ENCODE measurements around the gene OR1M1. TPM values are rescaled to one million over a fixed set of nuclear protein-coding genes. Genes with fewer than 3 reads are reported as not detected.
A peak's percentile ranks its signal among the peaks of the same experiment; 100 is the strongest.

OR1M1 gene
- total RNA-seq, 1 donor from 2014 or later, result not detected

DNA sequence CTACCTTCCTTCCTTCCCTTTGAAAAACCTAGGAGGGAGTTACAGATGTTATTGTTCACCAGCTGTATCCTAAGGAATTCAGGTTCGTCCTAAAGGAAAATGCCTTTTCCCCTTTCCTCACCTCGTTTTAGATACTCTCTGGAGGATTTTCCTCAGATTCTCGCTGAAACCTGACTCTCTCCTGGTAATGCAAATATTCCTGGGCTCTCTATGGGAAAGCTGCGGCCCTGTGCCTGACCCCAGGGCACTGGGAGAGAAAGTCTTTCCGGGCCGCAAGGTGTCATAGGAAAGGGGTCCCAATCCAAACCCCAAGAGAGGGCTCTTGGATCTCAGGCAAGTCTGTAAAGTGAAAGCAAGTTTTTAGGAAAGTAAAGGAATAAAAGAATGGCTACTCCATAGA lies 13.1 kb upstream of the OR1M1 start:
- DNase-seq (ENCODE audit: low spot score in 2 of 2), result no peak
- no peak for FAIRE-seq

DNA sequence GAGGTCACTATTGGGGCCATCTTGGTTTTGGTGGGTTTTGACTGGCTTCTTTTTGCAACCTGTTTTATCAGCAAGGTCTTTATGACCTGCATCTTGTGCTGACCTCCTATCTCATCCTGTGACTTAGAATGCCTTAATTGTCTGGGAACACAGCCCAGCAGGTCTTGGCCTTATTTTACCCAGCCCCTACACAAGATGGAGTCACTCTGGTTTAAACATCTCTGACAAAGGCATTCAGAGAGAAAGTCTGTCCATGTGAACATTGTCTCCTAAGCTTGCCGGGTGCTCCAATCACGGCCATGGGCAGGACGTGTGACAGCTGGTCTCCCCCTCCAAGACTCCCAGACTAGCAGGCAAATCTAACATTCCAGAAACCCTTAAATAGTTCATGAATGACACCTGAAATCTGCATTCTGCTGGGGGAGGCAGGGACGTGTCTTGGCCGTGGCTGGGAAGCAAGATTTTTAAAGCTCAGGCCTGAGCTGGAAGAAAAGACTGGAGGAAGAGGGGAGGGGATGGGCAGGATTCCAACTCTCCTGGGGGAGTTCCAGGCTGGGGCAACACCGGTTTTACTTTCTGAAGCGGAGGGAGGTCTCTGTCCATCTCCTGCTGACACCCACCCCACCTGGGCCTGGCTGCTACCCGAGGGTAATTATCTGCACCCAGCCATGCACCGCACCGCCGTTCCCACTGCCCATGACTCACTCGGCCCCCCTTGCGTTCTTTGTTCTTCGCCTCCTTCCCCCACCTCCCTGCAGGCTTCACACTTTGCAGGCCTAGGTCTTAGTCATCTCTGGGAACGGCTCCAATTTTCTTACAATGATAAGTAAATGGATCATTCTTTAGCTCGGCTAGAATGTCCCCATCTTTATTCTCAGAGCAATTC lies 11.6 kb upstream of the OR1M1 start:
- FAIRE-seq (no peak), DNase-seq (ENCODE audit: low spot score in 2 of 2) (peak; percentile 22 to 76)

DNA sequence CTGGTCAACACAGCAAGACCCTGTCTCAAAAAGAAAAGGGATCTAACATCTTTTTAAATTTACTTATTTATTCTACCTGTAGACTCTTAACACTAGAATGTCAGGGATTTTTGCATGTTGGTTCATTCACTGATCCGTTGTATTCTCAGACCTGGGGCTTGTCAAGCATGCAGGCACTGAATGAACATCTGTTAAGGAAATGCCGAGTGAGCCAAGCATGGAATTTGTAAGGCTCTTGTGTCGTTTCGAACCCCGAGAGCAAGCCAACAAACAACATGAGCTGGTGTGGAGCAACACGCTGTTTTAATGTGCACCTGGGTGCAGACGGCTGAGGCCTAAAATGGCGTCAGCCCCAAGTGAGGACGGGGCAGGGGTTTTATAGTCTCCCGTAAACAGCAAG lies 10.0 kb upstream of the OR1M1 start:
- FAIRE-seq (no peak), DNase-seq (ENCODE audit: low spot score in 2 of 2) (no peak)

DNA sequence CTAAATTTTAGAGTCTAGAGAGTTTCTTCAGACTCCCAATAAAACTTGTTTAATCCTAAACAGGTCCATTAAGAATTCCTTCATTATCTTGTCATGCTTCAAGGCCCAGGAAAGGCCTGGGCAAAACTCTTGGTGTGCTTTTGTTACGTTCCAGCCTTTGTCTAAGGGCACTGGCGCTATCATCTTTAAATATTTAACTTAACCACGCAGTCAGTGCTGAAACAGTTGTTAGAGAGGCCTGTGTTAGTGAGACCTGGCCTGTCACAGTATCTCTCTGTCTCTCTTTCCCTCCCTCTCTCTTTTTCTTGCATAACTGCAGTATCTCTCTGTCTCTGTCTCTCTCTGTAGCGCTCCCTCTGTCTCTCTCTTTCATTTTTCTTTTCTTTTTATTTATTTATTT lies 8.2 kb upstream of the OR1M1 start:
- DNase-seq (ENCODE audit: low spot score in 2 of 2) (no peak), FAIRE-seq (no peak)

DNA sequence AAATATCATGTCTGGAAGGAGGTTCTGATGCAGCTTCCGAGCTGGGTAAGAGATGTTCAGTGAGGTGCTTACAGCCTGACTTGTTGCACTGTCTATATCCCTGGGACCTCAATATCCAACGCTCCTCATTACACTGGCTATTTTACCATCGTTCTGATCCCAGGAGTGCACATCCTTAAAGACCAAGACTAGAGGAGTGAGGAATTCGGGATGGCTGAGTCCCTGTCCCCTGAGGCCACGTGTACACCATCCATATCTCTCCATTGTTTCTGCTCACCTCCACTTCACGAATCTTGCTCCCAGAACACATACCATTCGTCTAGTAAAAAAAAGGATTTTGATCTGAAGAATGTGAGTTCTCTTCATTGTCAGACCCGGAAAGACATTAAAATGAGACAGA lies 20.5 kb downstream of the OR1M1 start, which contains the start of gene OR7G2:
Gene OR7G2, minus strand, starts transcription at position 101 of the 400 bp plus-strand sequence. CDS start 4,232 bp downstream, outside the sequence.
- DNase-seq (ENCODE audit: low spot score in 2 of 2) (no peak), FAIRE-seq (no peak)

DNA sequence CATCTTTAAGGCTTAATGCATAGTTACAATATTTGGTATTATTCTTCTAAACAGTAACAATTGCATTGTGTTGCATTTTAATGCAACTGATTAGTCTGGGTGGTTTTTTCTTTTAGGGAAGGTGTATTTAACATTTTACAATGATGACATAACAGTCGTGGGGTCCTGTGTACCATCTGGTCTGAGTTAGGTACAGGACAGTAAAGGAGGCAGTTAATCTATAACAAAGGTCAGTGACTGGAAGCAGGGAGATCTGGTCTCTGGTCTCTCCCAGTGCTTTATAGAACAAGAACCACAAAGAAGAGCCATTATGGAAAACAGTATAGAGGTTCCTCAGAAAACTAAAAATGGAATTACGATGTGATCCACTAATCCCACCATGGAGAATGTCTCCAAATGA lies 23.1 kb downstream of the OR1M1 start:
- FAIRE-seq (no peak), DNase-seq (ENCODE audit: low spot score in 2 of 2) (no peak)

DNA sequence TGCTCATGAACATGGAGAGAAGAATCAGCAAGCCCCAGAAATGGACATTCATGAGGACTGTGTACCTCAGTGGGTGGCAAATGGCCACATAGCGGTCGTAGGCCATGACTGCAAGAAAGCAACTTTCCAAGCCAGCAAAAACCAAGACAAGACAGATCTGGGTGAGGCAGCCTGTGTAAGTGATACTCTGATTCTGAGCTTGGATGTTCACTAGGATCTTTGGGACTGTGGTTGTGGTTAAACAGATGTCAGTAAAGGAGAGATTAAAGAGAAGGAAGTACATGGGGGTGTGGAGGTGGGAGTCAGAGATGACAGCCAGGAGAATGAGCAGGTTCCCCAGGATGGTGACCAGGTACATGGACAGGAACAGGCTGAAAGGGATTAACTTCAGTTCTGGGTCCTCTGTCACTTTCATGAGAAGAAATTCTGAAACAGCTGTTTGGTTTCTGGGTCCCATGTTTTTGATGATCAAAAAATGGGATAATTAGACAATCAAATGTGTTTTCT lies 28.5 kb downstream of the OR1M1 start, which contains the start of gene OR7G1:
Gene OR7G1, minus strand, starts transcription at position 457 of the 507 bp plus-strand sequence. Its CDS starts 0 bp downstream, at position 457.
- DNase-seq (ENCODE audit: low spot score in 2 of 2) (no peak), FAIRE-seq (no peak)

DNA sequence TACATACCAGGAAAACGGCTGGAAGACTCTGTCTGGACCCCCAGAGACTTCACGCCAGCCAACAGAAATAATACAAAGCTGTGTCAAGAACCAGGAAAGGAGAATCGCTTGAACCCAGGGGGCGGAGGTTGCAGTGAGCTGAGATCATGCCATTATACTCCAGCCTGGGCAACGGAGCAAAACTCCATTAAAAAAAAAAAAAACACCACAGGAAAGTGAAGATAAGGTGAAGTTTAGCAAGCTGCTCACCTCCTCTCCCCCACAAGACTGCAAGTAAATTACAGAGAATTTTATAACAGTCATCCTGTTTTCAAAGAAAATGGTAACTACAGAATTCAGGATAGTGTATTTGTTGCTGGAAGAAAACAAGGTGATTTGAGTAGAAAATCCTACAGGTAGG lies 29.7 kb downstream of the OR1M1 start:
- FAIRE-seq (no peak), DNase-seq (ENCODE audit: low spot score in 2 of 2) (no peak)

DNA sequence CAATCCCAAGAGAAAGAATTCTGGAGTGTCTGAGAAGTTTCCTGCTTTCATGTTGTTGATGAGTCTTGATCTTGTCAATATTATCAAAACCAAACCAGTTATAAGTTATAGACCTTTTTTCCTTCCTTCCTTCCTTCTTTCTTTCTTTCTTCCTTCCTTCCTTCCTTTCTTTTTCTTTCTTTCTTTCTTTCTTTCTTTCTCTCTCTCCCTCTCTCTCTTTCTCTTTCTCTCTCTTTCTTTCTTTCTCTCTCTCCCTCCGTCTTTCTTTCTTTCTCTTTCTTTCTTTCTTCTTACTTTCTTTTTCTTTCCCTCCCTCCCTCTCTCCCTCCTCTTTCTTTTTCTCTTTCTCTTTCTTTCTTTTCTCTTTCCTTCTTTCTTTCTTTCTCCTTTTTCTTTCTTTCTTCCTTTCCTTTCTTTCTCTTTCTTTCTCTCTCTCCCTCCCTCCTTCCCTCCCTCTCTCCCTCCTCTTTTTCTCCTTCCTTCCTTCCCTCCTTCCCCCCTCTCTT lies 40.1 kb downstream of the OR1M1 start, which contains the start of gene OR7G3:
Gene OR7G3, minus strand, starts transcription at position 51 of the 506 bp plus-strand sequence. Its CDS starts 0 bp downstream, at position 51.
- DNase-seq (ENCODE audit: low spot score in 2 of 2), result no peak
- FAIRE-seq, result no peak

DNA sequence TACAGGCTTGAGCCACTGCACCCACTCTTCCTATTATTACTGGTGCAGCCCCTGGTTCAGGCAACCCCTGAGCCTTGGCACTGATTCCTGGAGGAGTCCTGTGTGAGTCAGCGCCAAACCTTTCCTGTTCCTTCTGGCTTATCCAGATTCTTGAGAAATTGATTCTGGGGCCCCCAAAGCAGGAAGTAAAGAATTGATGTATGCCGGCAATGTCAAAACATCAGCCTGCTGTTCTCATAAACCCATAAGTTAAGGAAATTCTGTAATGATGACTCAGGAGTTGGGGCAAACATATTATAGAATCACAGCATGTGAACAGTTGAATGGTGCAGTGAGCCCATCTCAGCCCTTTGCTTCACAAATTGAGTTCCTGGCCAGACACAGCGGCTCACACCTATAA lies 41.3 kb downstream of the OR1M1 start:
- DNase-seq (ENCODE audit: low spot score in 2 of 2) (no peak), FAIRE-seq (no peak)

DNA sequence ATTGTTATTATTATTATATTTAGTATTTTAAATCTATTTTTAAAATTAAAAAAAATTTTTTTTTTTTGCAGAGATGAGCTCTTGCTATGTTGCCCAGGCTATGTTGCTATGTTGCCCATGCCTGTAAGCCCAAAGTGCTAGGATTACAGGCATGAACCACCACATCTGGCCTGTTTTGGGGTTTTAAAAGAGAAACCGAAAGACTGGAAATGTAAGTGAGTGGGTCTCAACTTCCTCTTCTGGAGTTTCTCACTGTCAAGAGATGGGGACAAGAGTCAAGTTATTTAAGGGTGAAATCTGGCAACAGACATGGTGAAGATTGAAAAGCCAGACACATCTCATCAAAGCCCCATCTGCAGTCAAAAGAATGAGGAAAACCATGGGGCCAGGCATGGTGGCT lies 44.1 kb downstream of the OR1M1 start:
- DNase-seq (ENCODE audit: low spot score in 2 of 2) (no peak), FAIRE-seq (no peak)

DNA sequence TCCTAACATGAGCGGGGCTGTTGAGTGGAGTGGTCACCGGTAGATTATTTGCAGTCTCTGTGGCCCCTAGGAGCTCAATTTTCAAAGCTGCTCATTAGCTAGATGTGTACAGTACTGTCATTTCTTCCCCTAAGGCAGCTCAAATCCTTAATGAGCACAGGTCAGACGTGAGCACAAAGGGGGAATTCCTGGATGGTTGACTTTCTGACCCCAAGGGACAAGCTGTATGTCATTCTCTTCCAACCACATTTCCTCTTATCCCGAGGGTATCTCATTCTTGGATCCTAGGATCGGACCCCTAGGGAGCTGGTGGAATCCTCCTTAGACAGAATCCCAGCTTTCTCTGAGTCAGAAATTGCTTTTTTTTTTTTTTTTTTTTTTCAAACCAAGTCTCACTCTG lies 45.6 kb downstream of the OR1M1 start:
- FAIRE-seq, result no peak

DNA sequence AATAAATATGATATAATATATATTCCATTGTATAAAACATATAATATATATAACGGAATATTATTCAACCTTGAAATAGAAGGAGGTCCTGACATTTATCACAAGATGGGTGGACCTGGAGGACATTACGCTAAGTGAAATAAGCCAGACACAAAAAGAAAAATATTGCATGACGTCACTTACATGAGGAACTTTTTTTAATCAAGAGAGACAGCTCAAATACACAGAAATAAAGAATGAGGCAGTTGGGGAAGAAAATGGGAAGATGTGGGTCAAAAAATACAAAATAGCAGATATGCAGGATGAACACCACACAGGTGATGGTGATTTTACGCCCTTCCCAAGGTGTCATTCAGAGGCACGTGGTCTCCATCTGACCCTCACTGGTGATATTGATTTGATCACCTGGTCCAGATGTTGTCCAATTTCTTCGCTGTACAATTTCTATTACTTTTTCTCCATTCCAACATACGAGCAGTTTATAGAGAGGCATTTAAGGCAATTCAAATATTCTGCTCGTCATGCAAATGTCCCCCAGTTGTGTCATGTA lies 52.8 kb downstream of the OR1M1 start:
- DNase-seq (ENCODE audit: low spot score in 2 of 2), result no peak
- peak; percentile 40 for FAIRE-seq

More for the DNA sequence above, 45.6 kb downstream of the OR1M1 start:
- no peak for DNase-seq (ENCODE audit: low spot score in 2 of 2)

DNA sequence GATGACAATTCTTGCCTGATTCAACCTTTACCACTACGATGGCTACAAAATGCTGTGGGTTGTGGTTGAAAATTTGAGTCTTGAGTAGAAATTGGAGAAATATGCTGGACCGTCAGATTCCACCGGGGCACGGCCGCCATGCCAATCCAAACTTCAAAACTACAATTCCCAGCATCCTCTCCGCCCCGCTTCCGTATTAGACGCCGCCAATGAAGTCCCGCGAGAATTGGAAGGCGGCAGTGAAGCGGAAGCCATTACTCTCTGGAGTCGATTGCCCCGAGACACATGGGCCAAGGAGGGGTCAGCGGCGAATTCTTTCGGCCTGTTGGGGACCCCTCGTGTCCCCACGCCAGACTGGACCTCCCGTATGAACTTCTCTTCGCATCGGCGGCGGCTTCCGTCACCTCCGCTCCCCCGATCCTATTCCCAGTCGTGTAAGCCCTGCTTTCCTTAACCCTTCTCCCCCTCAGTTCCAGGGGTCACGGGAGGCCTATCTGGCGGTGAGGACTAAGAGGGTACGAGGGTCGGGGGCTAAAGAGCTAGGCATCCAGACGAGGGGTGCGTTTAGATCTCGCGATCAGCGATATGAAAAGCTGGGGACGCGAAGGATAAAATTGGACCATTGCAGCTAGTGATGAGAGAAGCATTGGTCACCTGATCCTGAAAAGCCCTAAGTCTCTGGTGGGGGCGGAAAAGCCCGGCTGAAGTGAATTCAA lies 53.5 kb downstream of the OR1M1 start, which contains the start of gene ZNF317:
Gene ZNF317, plus strand, starts transcription at position 239 of the 716 bp plus-strand sequence. CDS start 15,620 bp downstream, outside the sequence.
- FAIRE-seq (no peak), DNase-seq (ENCODE audit: low spot score in 2 of 2) (peak; percentile 71 to 79)

DNA sequence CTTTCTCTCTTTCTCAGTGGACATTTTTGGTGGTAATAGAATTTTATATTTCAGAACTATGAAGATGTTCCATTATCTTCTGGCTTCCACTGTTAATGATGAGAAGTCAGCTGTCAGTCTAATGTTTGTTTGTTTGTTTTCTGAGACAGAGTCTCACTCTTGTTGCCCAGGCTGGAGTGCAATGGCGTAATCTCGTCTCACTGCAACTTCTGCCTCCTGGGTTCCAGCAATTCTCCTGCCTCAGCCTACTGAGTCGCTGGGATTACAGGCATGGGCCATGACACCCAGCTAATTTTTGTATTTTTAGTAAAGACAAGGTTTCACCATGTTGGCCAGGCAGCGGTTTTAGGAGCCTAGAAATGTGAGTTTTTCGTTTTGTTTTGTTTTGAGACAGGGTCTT lies 58.1 kb downstream of the OR1M1 start:
- DNase-seq (ENCODE audit: low spot score in 2 of 2) (no peak), FAIRE-seq (no peak)

Small RNA genes lying within 50 kb of the gene (small RNA-seq; reads per million reads assigned to genes)
- not detected for gene OR1M4P

Other genes starting within 250 kb of the OR1M1 start
- gene MUC16, start 76.7 kb upstream of the OR1M1 start, total RNA-seq, result not detected
- not detected for gene OR7G2, start 20.4 kb downstream of the OR1M1 start, total RNA-seq
- not detected for gene OR7G1, start 28.7 kb downstream of the OR1M1 start, total RNA-seq
- not detected for gene OR7G3, start 39.9 kb downstream of the OR1M1 start, total RNA-seq
- gene ZNF317, start 53.3 kb downstream of the OR1M1 start, total RNA-seq, result 17.1 TPM
- gene OR7D2, start 91.9 kb downstream of the OR1M1 start, total RNA-seq, result not detected
- not detected for gene OR7D4, start 132.5 kb downstream of the OR1M1 start, total RNA-seq
- gene OR7E24, start 163.9 kb downstream of the OR1M1 start, total RNA-seq, result not detected
- 25.3 TPM for gene ZNF699, start 222.8 kb downstream of the OR1M1 start, total RNA-seq
- gene ZNF559, start 237.1 kb downstream of the OR1M1 start, total RNA-seq, result 42.8 TPM

Measured in frontal cortex (tissue), 4 donors.